ENCODE results near the gene MTPN. TPM values are rescaled to one million over a fixed set of nuclear protein-coding genes. Genes with fewer than 3 reads are reported as not detected.

The MTPN gene
- total RNA-seq, 1 experiment from 2014 or later, result 98.2 TPM

- no peak overlapping the region for H3K18ac ChIP-seq (ENCODE audit: insufficient read length, low read depth, low read length)
- no peak for TF ChIP-seq CTCF (conservative IDR thresholded peaks at IDR 0.05)
- H2AFZ ChIP-seq (ENCODE audit: low read length), result no peak overlapping the region
- H4K20me1 ChIP-seq (ENCODE audit: control insufficient read depth, insufficient read depth, insufficient read length), result no peaks in the 10 kb centered on the region
- no peak overlapping the region for H2BK15ac ChIP-seq (ENCODE audit: low read depth, low read length)
- no peak overlapping the region for H2BK12ac ChIP-seq (ENCODE audit: insufficient read length, low read depth, low read length)
- H3K9ac ChIP-seq (ENCODE audit: extremely low read depth, insufficient read length, low read length), result no peak overlapping the region
- no peak overlapping the region for H3K27ac ChIP-seq (ENCODE audit: insufficient read length, low read depth, low read length)
- H3K56ac ChIP-seq (ENCODE audit: insufficient read length, low read depth, low read length), result no peak overlapping the region
- H2BK120ac ChIP-seq (ENCODE audit: low read depth, low read length, poor library complexity, severe bottlenecking), result no peak overlapping the region
- Mint-ChIP-seq H3K27me3 (ENCODE audit: low read depth) (no peaks in the 10 kb centered on the region), H3K36me3 (ENCODE audit: insufficient read depth in 1 of 3, low read depth in 3 of 3) (no peaks in the 10 kb centered on the region), H3K4me1 (no peaks in the 10 kb centered on the region), H3K4me3 (no peak overlapping the region), H3K9me3 (no peaks in the 10 kb centered on the region; a peak in 1 of 5 replicates), H3K27ac (no peak overlapping the region)
- no peak overlapping the region for H3K14ac ChIP-seq (ENCODE audit: insufficient read depth, low read length)
- H3K4me2 ChIP-seq (ENCODE audit: insufficient read depth, insufficient read length, low read length), result no peak overlapping the region
- no peaks in the 10 kb centered on the region for H3K79me1 ChIP-seq (ENCODE audit: insufficient read depth, low read depth, low read length, poor library complexity, severe bottlenecking)
- H3K27me3 ChIP-seq (ENCODE audit: insufficient read depth, low read length), result no peaks in the 10 kb centered on the region
- H3K23ac ChIP-seq (ENCODE audit: insufficient read length, low read depth, low read length), result no peak overlapping the region
- no peaks in the 10 kb centered on the region for H3K23me2 ChIP-seq (ENCODE audit: insufficient read length, low read depth, low read length, poor library complexity, severe bottlenecking)
- H3K79me2 ChIP-seq (ENCODE audit: insufficient read depth, low read length), result no peaks in the 10 kb centered on the region
- no peak overlapping the region for H3K4ac ChIP-seq (ENCODE audit: low read depth, low read length)
- no peak overlapping the region for H2BK5ac ChIP-seq (ENCODE audit: insufficient read length, low read length)
- no peak overlapping the region for H4K5ac ChIP-seq (ENCODE audit: insufficient read length, low read depth, low read length)
- no peaks in the 10 kb centered on the region for H3K9me3 ChIP-seq (ENCODE audit: control insufficient read depth, low read depth, low read length)
- DNase-seq, result no peak
- H4K8ac ChIP-seq (replicated peaks; ENCODE audit: insufficient read length, low read depth, low read length), result no peak overlapping the region
- H4K91ac ChIP-seq (ENCODE audit: insufficient read length, low read depth, low read length), result no peak overlapping the region
- no peak overlapping the region for H2AK5ac ChIP-seq (ENCODE audit: insufficient read length, low read length)
- no peaks in the 10 kb centered on the region for H3K4me1 ChIP-seq (ENCODE audit: insufficient read depth, low read length)
- H2BK20ac ChIP-seq (ENCODE audit: low read depth, low read length, poor library complexity, severe bottlenecking), result no peak overlapping the region
- WGBS (ENCODE audit: extremely low coverage, insufficient read length, low lambda C conversion rate), result no CpG with 5 or more reads among the region's 2 CpGs
- no peak overlapping the region for H3T11ph ChIP-seq (ENCODE audit: low read length)
Measured at GRCh38 chr7:136018104-136018503, 40.9 kb upstream of the MTPN start.

Measured in H9 (cell line).